Endothelial cell (in vitro differentiated cells): ENCODE data around the gene GPR137B. TPM values are rescaled to one million over a fixed set of nuclear protein-coding genes. Genes with fewer than 3 reads are reported as not detected.

Experiments
- DNase-seq: peaks from one replicate; pipeline ENCODE4 v3.0.0; 2021; ENCODE audit warnings: low spot score
- H3K27ac Mint-ChIP-seq: one replicate; pipeline ENCODE4 v1.8.0; 2021; ENCODE audit warnings: mixed read lengths, inconsistent platforms; ENCODE audit not compliant: unreplicated experiment
- H3K27me3 Mint-ChIP-seq: one replicate; pipeline ENCODE4 v1.8.0; 2021; ENCODE audit warnings: mild to moderate bottlenecking, moderate library complexity, mixed read lengths, inconsistent platforms; ENCODE audit not compliant: unreplicated experiment
- H3K36me3 Mint-ChIP-seq: one replicate; pipeline ENCODE4 v1.8.0; 2021; ENCODE audit warnings: mild to moderate bottlenecking, low read depth, mixed read lengths, inconsistent platforms; ENCODE audit not compliant: unreplicated experiment
- H3K4me1 Mint-ChIP-seq: one replicate; pipeline ENCODE4 v1.8.0; 2021; ENCODE audit warnings: mild to moderate bottlenecking, mixed read lengths, inconsistent platforms; ENCODE audit not compliant: unreplicated experiment
- H3K4me3 Mint-ChIP-seq: one replicate; pipeline ENCODE4 v1.8.0; 2021; ENCODE audit warnings: mild to moderate bottlenecking, mixed read lengths, inconsistent platforms; ENCODE audit not compliant: unreplicated experiment
- H3K9me3 Mint-ChIP-seq: one replicate; pipeline ENCODE4 v1.8.0; 2021; ENCODE audit warnings: mixed read lengths, inconsistent platforms; ENCODE audit not compliant: unreplicated experiment
- total RNA-seq: library from RNA; stranded (reverse); fragmentation: NEBNext Ultra II Directional; extraction: Animal tissue kit (Norgen Biotek cat#: 25700); gene quantifications from one replicate; pipeline ENCODE4 v1.2.1, GENCODE V29; 2021; ENCODE audit not compliant: unreplicated experiment
- TF ChIP-seq, protein P1 (sequence below): fragments of 200-600 bp; sonication (generic); IDR thresholded peaks from one replicate; pipeline ENCODE4 v1.5.0; 2021; ENCODE audit warnings: antibody characterized with exemption; ENCODE audit not compliant: unreplicated experiment

The GPR137B gene
- total RNA-seq, 1 donor from 2014 or later: 18.2 TPM

DNA sequence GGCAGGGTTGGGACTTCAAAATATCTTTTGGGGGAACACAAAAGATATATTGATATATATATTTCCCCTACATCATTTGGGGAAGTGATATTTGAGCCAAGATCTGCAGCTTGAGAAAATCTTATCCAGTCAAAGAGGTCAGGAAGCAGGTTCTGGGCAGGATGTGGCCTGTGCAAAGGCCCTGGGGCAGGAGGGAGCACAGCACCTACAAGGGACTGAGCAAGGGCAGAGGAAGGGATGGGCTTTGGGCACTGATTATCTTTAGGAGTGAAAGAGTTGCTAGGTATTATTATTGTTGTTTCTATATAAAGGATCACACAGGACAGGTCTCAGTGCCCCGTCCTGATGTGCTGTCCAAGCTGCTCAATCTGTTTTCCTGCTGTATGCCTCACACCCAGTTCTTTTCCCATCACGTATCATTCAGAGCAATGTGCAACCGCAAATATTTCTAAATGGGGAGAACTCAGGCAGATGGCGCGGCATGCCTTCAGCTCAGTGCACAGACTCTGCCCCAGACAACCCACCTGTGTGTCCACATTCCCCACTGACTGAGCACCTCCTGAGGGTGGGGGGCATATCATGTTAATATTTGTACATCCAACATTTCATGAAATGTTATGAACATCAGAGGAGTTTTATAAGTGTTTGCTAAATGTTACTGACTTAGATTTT lies 28.1 kb upstream of the GPR137B start:
- H3K9me3 Mint-ChIP-seq: no peaks in the 10 kb centered on the region
- no peaks in the 10 kb centered on the region for H3K27me3 Mint-ChIP-seq
- DNase-seq: no peak
- no peaks in the 10 kb centered on the region for H3K36me3 Mint-ChIP-seq
- peaks cover 13% of the 10 kb centered on the region for H3K4me1 Mint-ChIP-seq
- H3K4me3 Mint-ChIP-seq: no peak overlapping the region
- H3K27ac Mint-ChIP-seq: no peak overlapping the region
- TF ChIP-seq, protein P1, sequence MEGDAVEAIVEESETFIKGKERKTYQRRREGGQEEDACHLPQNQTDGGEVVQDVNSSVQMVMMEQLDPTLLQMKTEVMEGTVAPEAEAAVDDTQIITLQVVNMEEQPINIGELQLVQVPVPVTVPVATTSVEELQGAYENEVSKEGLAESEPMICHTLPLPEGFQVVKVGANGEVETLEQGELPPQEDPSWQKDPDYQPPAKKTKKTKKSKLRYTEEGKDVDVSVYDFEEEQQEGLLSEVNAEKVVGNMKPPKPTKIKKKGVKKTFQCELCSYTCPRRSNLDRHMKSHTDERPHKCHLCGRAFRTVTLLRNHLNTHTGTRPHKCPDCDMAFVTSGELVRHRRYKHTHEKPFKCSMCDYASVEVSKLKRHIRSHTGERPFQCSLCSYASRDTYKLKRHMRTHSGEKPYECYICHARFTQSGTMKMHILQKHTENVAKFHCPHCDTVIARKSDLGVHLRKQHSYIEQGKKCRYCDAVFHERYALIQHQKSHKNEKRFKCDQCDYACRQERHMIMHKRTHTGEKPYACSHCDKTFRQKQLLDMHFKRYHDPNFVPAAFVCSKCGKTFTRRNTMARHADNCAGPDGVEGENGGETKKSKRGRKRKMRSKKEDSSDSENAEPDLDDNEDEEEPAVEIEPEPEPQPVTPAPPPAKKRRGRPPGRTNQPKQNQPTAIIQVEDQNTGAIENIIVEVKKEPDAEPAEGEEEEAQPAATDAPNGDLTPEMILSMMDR: no peak

DNA sequence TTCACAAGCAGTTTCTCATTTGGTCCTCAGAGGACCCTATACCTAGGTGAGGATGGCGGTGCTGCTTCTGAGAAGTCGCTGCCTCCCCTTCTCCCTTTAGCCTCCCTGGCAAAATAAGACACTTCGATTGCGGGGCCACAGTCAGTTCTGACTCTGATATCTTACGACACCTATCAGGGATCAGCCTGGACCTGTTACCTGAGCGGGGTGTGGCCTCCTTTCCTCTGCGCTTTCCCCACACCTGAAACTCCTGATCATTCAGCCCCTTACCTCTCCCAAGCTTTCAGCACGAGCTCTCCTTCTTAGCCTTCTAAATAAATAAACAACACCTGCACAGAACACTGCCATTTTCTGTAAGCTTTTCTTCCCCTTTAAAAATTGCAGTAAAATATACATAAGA lies 24.6 kb upstream of the GPR137B start:
- Mint-ChIP-seq H3K36me3 (no peaks in the 10 kb centered on the region), H3K27ac (no peak overlapping the region), H3K9me3 (no peaks in the 10 kb centered on the region), H3K4me1 (peaks cover 32% of the 10 kb centered on the region), H3K4me3 (no peak overlapping the region), H3K27me3 (peaks cover 4% of the 10 kb centered on the region)
- DNase-seq: no peak
- TF ChIP-seq, protein P1: no peak

GRCh38 chr1:236119943-236120484 lies 22.3 kb upstream of the GPR137B start:
- DNase-seq: no peak
- TF ChIP-seq, protein P1: no peak
- peaks cover 35% of the 10 kb centered on the region for H3K4me1 Mint-ChIP-seq
- no peaks in the 10 kb centered on the region for H3K36me3 Mint-ChIP-seq
- no peaks in the 10 kb centered on the region for H3K9me3 Mint-ChIP-seq
- peaks cover 4% of the 10 kb centered on the region for H3K27me3 Mint-ChIP-seq
- H3K4me3 Mint-ChIP-seq: no peak overlapping the region
- peak overlapping the region; percentile 43 for H3K27ac Mint-ChIP-seq

DNA sequence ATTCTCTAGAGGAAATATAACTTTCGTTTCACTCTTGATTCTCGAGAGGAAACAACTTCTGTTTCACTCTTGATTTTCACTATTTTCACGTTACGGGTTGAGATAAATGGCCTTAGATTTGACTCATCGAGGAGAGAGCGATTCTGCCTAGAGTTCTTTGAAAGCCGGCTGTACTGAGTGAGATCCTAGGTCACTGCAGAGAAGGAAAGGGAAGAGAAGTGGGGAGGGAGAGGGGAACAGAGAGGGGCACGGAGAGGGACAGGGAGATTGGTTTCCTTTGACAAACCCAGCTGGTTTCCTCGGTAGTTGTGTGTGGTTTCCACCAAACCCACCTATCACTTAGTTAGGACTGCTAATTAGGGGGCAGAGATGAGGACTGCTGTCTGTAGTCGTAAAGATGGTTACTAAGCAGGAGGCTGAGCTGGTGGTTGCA lies 21.6 kb upstream of the GPR137B start:
- H3K27me3 Mint-ChIP-seq: peaks cover 4% of the 10 kb centered on the region
- H3K9me3 Mint-ChIP-seq: no peaks in the 10 kb centered on the region
- peaks cover 35% of the 10 kb centered on the region for H3K4me1 Mint-ChIP-seq
- no peaks in the 10 kb centered on the region for H3K36me3 Mint-ChIP-seq
- H3K4me3 Mint-ChIP-seq: peak overlapping the region; percentile 24
- DNase-seq: no peak
- peak overlapping the region; percentile 62 for H3K27ac Mint-ChIP-seq
- TF ChIP-seq, protein P1: no peak

DNA sequence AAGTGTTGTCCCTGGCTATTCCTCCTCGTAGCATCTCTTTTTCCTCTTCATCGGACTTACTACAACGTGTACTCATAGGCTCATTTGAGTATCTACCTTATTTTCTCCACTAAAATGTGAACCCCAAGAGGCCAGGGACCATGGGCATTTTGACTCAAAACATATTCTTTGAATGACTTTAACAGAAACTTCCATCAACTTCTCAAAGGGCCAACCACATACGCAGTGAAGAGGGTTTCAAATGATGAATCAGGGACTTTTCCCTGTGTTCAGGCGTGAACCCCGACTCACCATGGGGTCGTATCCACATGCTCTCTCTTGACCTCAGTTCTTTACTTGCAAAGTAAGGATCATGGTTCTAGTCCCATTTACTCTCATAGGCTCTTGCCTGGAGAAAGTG lies 20.2 kb upstream of the GPR137B start:
- no peaks in the 10 kb centered on the region for H3K36me3 Mint-ChIP-seq
- peaks cover 4% of the 10 kb centered on the region for H3K27me3 Mint-ChIP-seq
- DNase-seq: no peak
- H3K4me1 Mint-ChIP-seq: peaks cover 35% of the 10 kb centered on the region
- H3K4me3 Mint-ChIP-seq: no peak overlapping the region
- TF ChIP-seq, protein P1: no peak
- H3K9me3 Mint-ChIP-seq: no peaks in the 10 kb centered on the region
- no peak overlapping the region for H3K27ac Mint-ChIP-seq
